Kidney (tissue), 14 donors: ENCODE results near the gene NTSR1. TPM values are rescaled to one million over a fixed set of nuclear protein-coding genes. Genes with fewer than 3 reads are reported as not detected.

ENCODE experiments used
- DNase-seq, 5 donors: peaks; one replicate each; pipeline ENCODE4 v3.0.0-alpha.2; 2013 to 2020
- FAIRE-seq: peaks from 2 replicates; lab custom pipeline; 2012; peaks lifted over from hg19 to GRCh38; lab: Jason Lieb, UNC
- H3K27ac ChIP-seq, 2 donors: one replicate each; pipeline ENCODE4 v1.7.0; 2013; ENCODE audit warnings: low read depth in 2 of 2, low read length in 2 of 2, inconsistent platforms in 1 of 2
- H3K27me3 ChIP-seq: one replicate; pipeline ENCODE4 v1.7.1; 2013; ENCODE audit warnings: low read length, inconsistent platforms; ENCODE audit not compliant: control insufficient read depth, insufficient read depth
- H3K36me3 ChIP-seq, 3 donors: one replicate each; pipeline versions ENCODE4 v1.7.0 to v1.7.1; 2013; ENCODE audit warnings: low read length in 3 of 3, control low read depth in 1 of 3, inconsistent platforms in 1 of 3; ENCODE audit not compliant: insufficient read depth in 3 of 3, control insufficient read depth in 2 of 3
- H3K4me1 ChIP-seq, 3 donors: one replicate each; pipeline versions ENCODE4 v1.7.0 to v1.7.1; 2013; ENCODE audit warnings: low read length in 3 of 3, inconsistent platforms in 1 of 3, low read depth in 1 of 3; ENCODE audit not compliant: control insufficient read depth in 2 of 3, insufficient read depth in 2 of 3
- H3K4me3 ChIP-seq, 3 donors: one replicate each; pipeline versions ENCODE4 v1.7.0 to v1.8.1; 2013; ENCODE audit warnings: low read length in 3 of 3, control low read depth in 1 of 3, inconsistent platforms in 1 of 3
- H3K9ac ChIP-seq, 3 donors: one replicate each; pipeline versions ENCODE4 v1.7.0 to v1.7.1; 2013; ENCODE audit warnings: low read length in 3 of 3, control low read depth in 1 of 3, inconsistent platforms in 1 of 3
- H3K9me3 ChIP-seq, 3 donors: one replicate each; pipeline versions ENCODE4 v1.7.0 to v1.7.1; 2013; ENCODE audit warnings: low read length in 3 of 3, control low read depth in 1 of 3, inconsistent platforms in 1 of 3; ENCODE audit not compliant: control insufficient read depth in 2 of 3, insufficient read depth in 1 of 3
- CTCF ChIP-seq: IDR thresholded peaks from 3 replicates; pipeline ENCODE4 v1.5.1; 2012; ENCODE audit warnings: mild to moderate bottlenecking, moderate library complexity, borderline replicate concordance; ENCODE audit not compliant: insufficient read depth; ENCODE audit errors: extremely low read depth
- intact Hi-C: fragments of 100-400 bp; cut with DNase I; formaldehyde crosslinking; loops from one replicate; pipeline ENCODE4 v1.11.1; 2022
- polyA plus RNA-seq: library from polyadenylated mRNA; stranded (reverse); fragments of 350-450 nt; fragmentation: Illumina TruSeq; extraction: RNeasy Lipid Tissue Mini Kit (QIAGEN cat#74804); gene quantifications from one replicate; pipeline ENCODE4 v1.2.3, GENCODE V29; 2014; ENCODE audit warnings: low read depth, low replicate concordance; ENCODE audit not compliant: insufficient read depth
- total RNA-seq: library from RNA; stranded (reverse); fragmentation: NEBNext Ultra II Directional; extraction: Animal tissue kit (Norgen Biotek cat#: 25700); gene quantifications from one replicate; pipeline ENCODE4 v1.2.1, GENCODE V29; 2021
- donor health status: control.
- donor health status: control.
- donor health status: control.
- donor health status: control.
- donor health status: control.
- donor health status: DM: yes; HTN: yes; CAD: no.
- donor health status: Normal renal cell carcinoma (clear cell type).

The NTSR1 gene
- total and polyA plus RNA-seq, 2 donors from 2014 or later = 0.09 TPM; not detected in 1

GRCh38 chr20:62730481-62730880, 21.8 kb downstream of the NTSR1 start:
- TF ChIP-seq CTCF = no peak
- intact Hi-C loops = no loop called here
- Histone ChIP-seq H3K27me3 (no peaks in the 10 kb centered on the region), H3K9ac (no peak overlapping the region), H3K9me3 (no peaks in the 10 kb centered on the region), H3K4me3 (no peak overlapping the region), H3K4me1 (no peaks in the 10 kb centered on the region), H3K27ac (no peak overlapping the region), H3K36me3 (no peaks in the 10 kb centered on the region)
- DNase-seq (peak in 1 of 5 donors; percentile 26), FAIRE-seq (no peak)

GRCh38 chr20:62732031-62732760, 23.6 kb downstream of the NTSR1 start:
- H3K27ac ChIP-seq = no peak overlapping the region
- H3K4me3 ChIP-seq = no peak overlapping the region
- no peak overlapping the region for H3K9ac ChIP-seq
- no peaks in the 10 kb centered on the region for H3K27me3 ChIP-seq
- H3K9me3 ChIP-seq = no peaks in the 10 kb centered on the region
- H3K36me3 ChIP-seq = no peaks in the 10 kb centered on the region
- intact Hi-C loops = no loop called here
- H3K4me1 ChIP-seq = no peaks in the 10 kb centered on the region
- TF ChIP-seq CTCF = no peak
- no peak for DNase-seq
- no peak for FAIRE-seq

GRCh38 chr20:62732842-62733525, 24.3 kb downstream of the NTSR1 start:
- TF ChIP-seq CTCF = no peak
- FAIRE-seq (no peak), DNase-seq (peak in 1 of 5 donors; percentile 38)
- Histone ChIP-seq H3K9ac (no peak overlapping the region), H3K27ac (no peak overlapping the region), H3K9me3 (no peaks in the 10 kb centered on the region), H3K36me3 (no peaks in the 10 kb centered on the region), H3K4me1 (no peaks in the 10 kb centered on the region), H3K4me3 (no peak overlapping the region), H3K27me3 (no peaks in the 10 kb centered on the region)
- intact Hi-C loops = no loop called here
